GM18499 (cell line): Measurements from ENCODE around the gene CDK13.
"Not testable (repeated sequence)": the region's sequence is repeated elsewhere in the genome, so short reads cannot be mapped to it uniquely, and the experiment has no call there.

Experiments used
- ATAC-seq: cut with Tn5 transposase; IDR thresholded peaks from one replicate; pipeline ENCODE4 v1.9.1; 2021; ENCODE audit warnings: moderate number of reproducible peaks; ENCODE audit not compliant: insufficient read depth, unreplicated experiment

CDK13 gene

DNA sequence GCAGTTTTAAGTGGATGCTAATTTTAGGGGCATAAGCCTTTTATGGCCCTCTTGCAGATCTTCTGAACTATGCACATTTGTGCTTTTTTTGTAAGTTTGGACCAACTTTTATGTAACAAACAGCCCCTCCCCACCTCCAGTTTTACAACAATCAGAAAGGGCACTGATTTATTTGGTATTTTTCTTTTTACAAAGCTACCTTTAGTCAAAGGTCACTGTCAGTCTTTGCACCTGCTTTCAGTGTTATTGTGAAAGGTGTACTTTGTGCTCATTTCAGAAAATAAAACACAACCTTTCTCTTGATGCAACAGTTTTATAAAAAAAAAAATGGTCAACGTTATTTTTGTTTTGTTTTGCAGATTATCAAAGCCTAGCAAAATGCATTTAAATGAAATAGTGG, 145.2 kb downstream of the CDK13 start:
- no peak for ATAC-seq

DNA sequence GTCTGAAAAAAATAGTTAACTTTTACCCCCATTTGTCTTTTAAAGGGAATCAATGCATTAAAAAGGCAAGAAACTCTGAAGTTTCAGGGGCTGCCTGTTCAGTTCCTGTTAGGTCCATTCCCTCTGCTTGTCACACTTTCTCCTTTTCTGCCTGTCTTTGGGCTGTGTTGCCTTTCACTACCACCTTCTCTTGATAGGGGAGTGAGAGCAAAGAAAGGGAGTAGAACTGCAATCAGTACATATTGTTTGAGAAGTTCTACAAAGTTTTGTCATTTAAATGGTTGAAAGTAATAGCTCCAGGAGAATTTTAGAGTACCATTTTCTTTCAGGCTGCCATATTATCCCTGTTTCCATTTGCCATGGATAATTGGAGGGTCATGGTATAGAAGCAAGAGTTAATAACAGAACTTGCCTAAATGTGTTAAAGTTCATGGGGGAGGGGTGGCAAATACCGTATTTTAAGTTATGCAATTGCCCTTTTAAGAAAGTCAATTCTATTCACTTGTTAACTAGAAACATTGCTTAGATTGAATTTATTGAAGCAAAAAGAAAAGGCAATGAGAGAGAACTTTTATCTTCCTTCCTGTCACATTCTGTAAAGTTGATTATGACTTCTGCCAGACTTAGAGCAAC, 145.8 kb downstream of the CDK13 start:
- no peak for ATAC-seq

DNA sequence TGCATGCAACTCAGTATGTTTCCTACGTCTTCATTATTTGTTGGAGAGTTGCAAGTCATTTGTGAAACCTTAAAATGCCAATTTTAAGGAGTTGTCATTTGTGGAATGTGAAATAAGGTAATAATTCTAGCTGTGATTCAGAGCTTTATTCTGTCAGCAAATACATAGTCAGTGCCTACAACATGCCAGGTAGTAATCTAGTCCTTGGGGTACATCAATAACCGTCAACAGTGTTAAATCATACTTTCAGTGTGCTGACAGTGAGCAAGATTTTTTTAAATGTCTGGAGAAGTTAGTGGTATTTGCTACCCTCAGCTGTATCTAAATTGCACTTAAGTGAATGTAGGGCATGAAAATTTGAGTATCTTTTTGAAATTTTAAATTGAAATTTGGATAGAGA, 147.7 kb downstream of the CDK13 start:
- ATAC-seq = no peak

DNA sequence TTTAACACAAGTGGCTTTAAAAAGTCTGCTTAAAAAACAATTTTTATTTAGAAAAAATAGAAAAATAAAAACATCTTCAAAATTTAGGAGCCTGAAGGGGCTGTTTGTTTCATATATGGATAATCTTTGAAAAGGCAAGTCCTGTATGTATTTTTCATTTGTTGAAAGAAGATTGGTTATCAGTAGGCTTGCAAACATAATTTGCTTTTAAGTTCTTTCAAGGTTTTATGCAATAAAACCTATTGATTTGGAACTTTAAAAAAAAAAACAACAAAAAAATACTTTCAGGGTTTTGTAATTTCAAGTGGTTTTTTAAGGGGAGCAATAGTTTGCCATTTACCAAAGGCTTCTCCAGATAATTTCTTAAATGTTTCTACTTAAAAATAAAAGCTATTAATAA, 148.8 kb downstream of the CDK13 start:
- ATAC-seq = no peak

DNA sequence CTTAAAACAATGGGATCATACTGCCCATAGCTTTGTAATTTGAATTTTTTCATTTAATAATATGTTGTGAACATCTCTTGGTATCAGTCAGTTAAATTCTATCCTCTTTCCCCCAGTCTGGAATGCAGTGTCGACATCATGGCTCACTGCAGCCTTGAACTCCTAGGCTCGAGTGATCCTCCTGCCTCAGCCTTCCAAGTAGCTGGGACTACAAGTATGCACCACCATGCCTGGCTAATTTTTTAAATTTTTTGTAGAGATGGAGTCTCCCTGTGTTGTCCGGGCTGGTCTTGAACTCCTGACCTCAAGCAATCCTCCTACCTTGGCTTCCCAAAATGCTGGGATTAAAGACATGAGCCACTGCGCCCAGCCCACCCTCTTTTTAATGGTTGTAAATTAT, 149.8 kb downstream of the CDK13 start:
- ATAC-seq = no peak

DNA sequence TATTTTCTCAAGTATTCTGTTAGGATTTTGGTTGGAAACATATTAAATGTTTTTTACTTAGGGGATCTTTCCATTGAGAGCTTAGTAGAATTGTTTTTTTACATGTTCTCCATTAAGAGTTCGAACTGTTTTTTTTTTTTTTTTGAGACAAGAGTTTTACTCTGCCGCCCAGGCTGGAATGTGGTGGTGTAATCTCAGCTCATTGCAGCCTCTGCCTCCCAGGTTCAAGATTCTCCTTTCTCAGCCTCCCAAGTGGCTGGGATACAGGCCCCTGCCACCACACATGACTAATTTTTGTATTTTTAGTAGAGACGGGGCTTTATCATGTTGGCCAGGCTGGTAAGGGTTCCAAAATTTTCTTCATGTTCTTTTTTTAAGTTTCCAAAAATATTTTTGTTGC, 151.1 kb downstream of the CDK13 start:
- ATAC-seq = no peak

DNA sequence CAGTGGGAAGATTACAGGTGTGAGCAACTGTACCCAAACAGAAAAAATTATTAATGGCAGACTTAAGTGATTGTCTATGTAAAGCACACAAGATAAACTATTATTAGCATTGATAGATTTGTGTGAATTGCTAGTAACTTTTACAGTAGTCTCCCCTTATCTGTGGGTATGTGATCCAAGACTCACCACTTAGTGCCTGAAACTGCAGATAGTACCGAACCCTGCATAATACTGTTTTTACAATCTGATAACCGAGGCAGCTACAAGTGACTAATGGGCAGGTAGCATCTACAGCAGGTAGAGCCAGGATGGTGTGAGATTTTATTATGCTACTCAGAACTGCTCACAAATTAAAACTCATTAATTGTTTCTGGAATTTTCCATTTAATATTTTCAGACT, 152.8 kb downstream of the CDK13 start:
- ATAC-seq = no peak

DNA sequence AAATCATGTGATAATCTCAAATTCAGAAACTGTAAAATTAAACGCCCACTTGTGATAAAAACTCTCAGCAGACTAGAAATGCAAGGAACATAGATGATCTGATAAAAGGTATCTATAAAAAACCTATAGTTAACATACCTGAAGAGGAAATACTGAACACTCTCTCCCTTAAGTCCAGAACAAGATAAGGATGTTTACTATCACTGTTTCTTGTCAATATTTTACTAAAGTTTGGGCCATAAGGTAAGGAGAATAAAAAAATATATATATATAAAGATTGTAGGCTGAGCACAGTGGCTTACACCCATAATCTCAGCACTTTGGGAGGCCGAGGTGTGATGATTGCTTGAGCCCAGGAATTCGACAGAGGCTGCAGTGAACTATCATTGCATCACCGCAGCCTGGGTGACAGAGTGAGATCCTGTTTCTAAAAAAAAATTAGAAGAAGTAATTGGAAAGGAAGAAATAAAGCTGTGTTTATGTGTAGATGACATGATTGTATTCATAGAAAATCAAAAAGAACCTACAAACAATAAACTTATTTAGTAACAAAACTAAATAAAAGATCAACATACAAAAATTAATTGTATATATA, 155.9 kb downstream of the CDK13 start:
- ATAC-seq = no peak

DNA sequence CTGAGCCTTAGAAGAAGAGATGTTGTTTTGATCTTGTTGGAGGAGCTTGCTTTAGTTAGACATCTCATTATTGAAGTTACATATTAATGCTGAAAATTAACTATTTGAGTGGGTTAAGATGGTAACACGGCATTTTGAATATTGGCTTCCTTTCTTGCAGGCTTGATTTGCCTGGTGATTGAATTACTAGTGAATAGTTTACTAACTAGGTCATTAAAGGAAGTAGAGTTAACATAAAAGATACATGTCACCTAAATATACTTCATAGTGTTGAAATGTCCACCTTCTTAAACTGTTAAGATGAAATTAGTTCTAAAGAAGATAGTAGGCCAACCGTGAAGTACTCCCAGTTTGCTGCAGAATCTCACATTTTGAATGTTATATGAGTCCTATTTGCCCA, 165.9 kb downstream of the CDK13 start:
- no peak for ATAC-seq

DNA sequence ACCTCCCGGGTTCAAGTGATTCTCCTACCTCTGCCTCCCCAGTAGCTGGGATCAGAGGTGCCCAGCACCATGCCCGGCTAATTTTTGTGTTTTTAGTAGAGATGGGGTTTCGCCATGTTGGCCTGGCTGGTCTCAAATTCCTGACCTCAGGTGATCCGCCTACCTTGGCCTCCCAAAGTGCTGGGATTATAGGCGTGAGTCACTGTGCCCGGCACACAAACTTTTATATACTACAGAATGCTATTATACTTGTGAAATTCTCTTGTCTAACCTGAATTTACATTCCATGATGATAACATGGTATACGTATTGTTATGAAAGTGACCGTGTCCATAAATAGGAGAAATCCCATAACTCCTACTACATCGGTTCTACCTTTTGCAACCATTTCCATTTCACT, 167.1 kb downstream of the CDK13 start:
- not testable (repeated sequence) for ATAC-seq

DNA sequence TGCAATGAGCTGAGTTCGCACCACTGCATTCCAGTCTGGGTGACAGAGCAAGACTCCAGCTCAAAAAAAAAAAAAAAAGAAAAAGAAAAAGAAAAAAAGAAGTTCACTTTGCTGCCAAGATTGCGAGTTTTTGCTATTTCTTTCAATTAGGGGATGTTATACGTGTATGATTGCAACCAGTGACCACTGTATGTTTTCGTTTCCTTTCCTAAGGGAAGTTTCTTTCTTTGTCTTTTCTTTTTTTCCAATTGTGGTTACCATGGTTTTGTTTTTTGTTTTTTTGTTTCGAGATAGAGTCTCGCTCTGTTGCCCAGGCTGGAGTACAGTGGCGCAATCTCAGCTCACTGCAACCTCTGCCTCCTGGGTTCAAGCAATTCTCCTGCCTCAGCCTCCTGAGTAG, 168.1 kb downstream of the CDK13 start:
- ATAC-seq = not testable (repeated sequence)

DNA sequence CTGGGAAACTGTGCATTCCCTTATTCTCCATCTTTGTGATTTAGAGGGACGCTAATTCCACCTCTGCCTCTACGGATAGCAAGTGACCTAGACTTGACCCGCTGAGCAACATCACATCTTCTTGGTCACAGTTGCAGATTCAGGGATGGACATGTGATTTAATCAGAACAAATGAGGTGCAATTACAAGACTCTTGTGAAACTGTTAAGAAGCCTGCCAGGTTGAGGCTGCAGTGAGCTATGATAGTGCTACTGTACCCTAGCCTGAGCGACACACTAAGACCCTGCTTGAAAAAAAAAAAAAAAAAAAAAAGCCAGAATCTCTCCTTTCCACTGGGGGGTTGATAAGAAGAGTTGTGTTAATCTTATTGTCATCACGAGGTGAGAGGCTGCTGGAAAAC, 170.0 kb downstream of the CDK13 start:
- no peak for ATAC-seq

DNA sequence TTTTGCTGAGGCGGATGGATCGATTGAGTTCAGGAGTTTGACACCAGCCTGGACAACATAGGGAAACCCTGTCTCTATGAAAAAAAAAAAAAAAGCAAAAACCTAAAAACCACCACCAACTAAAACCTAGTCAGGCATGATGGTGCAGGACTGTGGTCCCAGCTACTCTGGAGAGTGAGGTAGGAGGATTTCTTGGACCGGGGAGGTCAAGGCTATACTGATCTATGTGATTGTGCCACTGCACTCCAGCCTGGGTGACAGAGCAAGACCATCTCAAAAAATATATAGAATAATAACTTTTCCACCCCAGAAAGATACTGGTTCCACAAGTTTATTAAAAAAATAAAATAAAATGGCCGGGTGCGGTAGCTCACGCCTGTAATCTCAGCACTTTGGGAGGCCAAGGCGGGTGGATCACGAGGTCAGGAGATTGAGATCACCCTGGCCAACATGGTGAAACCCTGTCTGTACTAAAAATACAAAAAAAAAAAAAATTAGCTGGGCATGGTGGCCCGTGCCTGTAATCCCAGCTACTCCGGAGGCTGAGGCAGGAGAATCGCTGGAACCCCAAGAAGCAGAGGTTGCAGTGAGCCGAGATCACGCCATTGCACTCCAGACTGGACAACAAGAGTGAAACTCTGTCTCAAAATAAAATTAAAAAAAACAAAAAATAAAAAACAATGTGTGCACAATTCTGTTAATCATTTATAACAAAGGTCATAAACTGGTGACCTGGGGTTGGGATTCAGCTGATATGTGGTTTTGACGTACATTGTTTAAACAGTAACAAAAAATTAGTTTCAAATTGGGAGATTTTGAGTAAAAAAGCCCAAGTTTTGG, 172.3 kb downstream of the CDK13 start:
- ATAC-seq = not testable (repeated sequence)

DNA sequence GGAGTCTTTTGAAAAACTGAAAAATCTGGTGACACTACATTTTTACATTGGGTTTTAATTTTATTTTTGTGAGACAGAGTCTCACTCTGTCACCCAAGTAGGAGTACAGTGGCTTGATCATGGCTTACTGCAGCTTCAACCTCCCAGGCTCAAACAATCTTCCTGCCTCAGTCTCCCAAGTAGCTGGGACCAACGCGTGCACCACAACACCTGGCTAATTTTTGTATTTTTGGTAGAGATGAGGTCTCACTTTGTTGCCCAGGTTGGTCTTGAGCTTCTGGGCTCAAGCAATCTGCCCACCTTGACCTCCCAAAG, 172.8 kb downstream of the CDK13 start:
- no peak for ATAC-seq

DNA sequence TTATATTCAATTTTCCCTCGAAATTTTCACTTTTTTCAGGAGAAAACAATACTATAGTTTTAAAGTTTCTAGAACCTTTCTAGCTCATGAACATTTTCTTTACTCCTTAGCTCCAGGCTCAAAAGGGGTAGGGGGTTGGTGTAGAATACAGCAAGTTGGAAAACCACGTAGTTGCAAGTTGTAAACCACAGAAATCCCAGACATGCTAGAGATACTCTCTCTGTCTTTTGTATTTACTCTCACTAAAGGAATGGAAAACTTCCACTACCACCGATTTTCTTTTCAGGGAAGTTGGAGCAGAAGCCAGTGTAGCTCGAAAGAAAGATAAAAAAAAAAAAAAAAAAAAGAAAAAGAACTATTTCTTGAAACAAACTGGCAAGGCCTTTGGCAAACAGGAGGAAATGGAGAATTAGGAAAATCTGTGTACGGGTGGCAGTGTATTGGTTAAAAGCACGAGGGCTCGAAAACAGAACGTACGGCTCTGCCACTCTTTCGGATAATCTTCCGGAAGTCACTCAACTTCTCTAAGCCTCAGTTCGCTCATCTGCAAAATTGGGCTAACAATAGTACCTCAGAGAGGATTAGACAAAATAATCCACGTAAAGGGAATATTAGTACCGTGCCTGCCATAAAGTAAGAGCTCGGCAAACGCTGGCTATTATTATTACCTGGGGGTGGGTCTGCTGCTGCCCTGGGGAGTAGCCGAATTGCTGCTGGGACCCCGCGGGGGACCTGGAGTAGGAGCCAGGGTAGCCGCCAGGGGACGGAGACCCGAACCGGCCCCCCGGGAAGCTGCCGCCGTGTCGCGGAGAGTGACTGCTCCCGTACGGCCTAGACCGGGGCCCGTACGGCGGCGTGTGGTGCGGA, 183.7 kb downstream of the CDK13 start:
- ATAC-seq = peak; percentile 1

DNA sequence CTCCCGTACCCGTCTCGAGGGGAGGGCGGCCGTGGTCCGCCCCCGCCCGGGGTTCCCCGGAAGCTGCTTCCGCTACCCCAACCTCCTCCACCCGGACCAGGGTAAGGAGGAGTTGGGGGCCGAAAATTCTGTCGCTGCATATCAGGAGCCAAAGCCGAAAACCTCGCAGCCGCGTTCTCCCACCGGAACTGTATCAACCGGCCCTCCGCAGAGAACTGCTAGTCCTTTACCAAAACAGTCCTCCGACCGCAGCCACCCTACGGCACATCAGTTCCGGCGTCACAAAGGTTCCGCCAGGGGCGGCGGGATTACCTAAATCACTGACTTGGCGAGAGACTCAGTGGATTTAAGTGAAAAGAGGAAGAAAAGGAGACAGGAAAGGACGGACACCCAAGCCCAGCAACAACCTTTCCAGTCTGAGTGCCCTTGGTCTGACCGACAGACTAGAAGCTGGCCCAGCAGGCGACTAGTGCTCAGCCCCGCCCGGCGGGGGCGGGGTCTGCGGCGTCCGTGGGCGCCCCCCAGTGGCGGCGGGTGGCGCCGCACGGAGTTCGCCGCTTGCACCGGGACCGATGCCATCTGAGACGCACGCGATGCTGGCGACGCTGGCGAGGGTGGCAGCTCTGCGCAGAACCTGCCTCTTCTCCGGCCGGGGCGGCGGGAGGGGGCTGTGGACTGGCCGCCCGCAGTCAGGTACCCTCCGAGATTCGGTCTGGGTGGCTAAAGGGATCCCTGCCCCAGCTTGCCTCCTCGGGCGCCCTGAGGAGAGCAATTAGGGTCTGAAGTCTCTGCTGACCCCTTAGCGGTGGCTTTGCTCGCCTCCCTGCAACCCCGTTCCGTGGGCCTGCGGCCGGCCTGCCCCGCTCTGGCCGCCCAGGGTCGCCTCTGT, 184.6 kb downstream of the CDK13 start, which contains the start of the genes MPLKIP and SUGCT:
Gene MPLKIP, minus strand, starts transcription at position 195 of the 889 bp plus-strand sequence. Its CDS starts 55 bp downstream, at position 140.
Gene SUGCT, plus strand, starts transcription at position 578 of the 889 bp plus-strand sequence.
- peak; percentile 68 for ATAC-seq

DNA sequence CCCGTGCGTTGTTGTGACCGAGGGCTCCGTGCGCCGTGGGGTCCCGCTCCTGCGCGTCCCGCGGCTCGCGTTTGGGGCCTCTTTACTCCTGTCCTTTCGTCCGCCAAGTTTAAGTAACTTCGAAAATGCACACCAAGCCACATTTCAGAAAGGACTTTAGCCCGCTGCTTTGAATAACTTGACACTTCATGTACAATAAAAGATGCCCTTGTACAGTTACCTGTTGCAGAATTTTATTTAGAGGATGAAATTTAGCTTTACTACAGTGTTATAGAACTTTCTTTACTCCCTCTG, 185.2 kb downstream of the CDK13 start:
- ATAC-seq = no peak

DNA sequence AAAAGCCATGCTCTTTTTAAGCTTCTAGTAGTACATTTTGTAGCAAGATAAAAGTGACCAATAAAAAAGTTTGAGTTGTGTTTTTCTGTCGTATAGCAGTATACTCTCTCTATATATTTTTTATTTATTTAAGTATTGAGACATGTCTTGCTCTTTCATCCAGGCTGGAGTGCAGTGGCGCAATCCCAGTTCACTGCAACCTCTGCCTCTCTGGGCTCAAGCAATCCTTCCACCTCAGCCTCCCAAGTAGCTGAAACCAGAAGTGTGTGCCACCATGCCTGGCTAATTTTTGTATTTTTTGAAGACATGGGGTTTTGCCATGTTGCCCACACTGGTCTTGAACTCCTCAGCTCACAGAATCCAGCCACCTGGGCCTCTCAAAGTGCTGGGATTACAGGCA, 187.5 kb downstream of the CDK13 start:
- no peak for ATAC-seq

DNA sequence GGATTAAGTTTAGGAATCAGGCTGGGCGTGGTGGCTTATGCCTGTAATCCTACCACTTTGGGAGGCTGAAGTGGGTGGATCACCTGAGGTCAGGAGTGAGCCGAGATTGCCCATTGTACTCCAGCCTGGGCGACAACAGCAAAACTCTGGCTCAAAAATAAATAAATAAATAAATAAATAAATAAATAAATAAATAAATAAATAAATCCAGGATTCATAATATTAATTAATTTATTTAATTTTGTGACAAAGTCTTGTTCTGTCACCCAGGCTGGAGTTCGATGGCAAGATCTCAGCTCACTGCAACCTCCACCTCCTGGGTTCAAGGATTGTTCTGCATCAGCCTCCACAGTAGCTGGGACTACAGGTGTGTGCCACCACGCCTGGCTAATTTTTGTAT, 188.9 kb downstream of the CDK13 start:
- ATAC-seq = no peak

DNA sequence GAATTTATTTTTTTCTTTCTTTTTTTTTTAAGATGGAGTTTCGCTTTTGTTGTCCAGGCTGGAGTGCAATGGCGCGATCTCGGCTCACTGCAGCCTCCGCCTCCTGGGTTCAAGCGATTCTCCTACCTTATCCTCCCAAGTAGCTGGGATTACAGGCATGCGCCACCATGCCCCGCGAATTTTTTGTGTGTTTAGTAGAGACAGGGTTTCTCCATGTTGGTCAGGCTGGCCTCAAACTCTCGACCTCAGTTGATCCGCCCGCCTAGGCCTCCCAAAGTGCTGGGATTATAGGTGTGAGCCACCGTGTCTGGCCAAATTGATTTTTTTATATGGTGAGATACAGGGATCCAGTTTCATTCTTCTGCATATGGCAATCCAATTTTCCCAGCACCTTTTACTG, 189.8 kb downstream of the CDK13 start:
- not testable (repeated sequence) for ATAC-seq
